K562 (cell line): ENCODE results near the gene CUX1. TPM values are rescaled to one million over a fixed set of nuclear protein-coding genes. Genes with fewer than 3 reads are reported as not detected.

ENCODE experiments used
- ATAC-seq: fragments of 200-7000 bp; cut with Tn5 transposase; 3 replicates; pipeline ENCODE4 v1.9.1; 2020; ENCODE audit warnings: moderate library complexity
- BruUV-seq: library from RNA; stranded (reverse); fragments of 400-500 nt; replicated peaks from 2 replicates; lab custom pipeline; 2021; lab: Mats Ljungman, UMichigan
- CTCF ChIA-PET: fragments of 300-600 bp; formaldehyde crosslinking; extraction: SDS; loops from one replicate; lab custom pipeline; 2021; ENCODE audit warnings: low intra/inter-chr PET ratio; lab: Yijun Ruan, JAX
- POLR2A ChIA-PET: fragments of 300-600, 350-650 bp; sonication (Branson Sonifier 250); formaldehyde crosslinking; extraction: SDS; loops from one replicate; lab custom pipeline; 2021; ENCODE audit warnings: antibody characterized with exemption, inconsistent platforms; lab: Yijun Ruan, JAX
- DNase-seq, 4 experiments: peaks; one replicate each; pipeline versions ENCODE4 v3.0.0 to v3.0.0-alpha.2; 2011 to 2018; ENCODE audit warnings: low spot score in 3 of 4, mixed read lengths in 3 of 4; ENCODE audit errors: extremely low read depth in 1 of 4
- FAIRE-seq: peaks from 2 replicates; lab custom pipeline; 2011; peaks lifted over from hg19 to GRCh38; lab: Jason Lieb, UNC
- H2AFZ ChIP-seq: 2 replicates; pipeline ENCODE4 v1.6.0; 2011; ENCODE audit warnings: low read depth, low read length, control low read depth, inconsistent platforms
- H3K27ac ChIP-seq: fragments of 200-600 bp; 3 replicates; pipeline ENCODE4 v1.8.0; 2011; ENCODE audit warnings: low read depth, mild to moderate bottlenecking, control low read depth, inconsistent platforms, low read length, moderate library complexity, mixed read lengths; ENCODE audit errors: extremely low read depth
- H3K27me3 ChIP-seq, 2 experiments: fragments of 300-600 bp in 1 of 2; 2 replicates in 1 of 2; 3 replicates in 1 of 2; pipeline versions ENCODE4 v1.6.0 to v1.8.0; 2011; ENCODE audit warnings: inconsistent platforms in 2 of 2, low read length in 2 of 2, mild to moderate bottlenecking in 1 of 2, mixed read lengths in 1 of 2, moderate library complexity in 1 of 2; ENCODE audit not compliant: control insufficient read depth in 2 of 2, insufficient read depth in 2 of 2
- H3K36me3 ChIP-seq: fragments of 300-600 bp; 3 replicates; pipeline ENCODE4 v1.8.0; 2011; ENCODE audit warnings: mild to moderate bottlenecking, low read length, inconsistent platforms; ENCODE audit not compliant: control insufficient read depth, insufficient read depth
- H3K4me1 ChIP-seq, 2 experiments: fragments of 200-600 bp in 1 of 2; replicated peaks in 1 of 2; 2 replicates in 1 of 2; 3 replicates in 1 of 2; pipeline versions ENCODE4 v1.5.1 to v1.8.0; 2011; ENCODE audit warnings: inconsistent platforms in 2 of 2, low read length in 2 of 2, mild to moderate bottlenecking in 1 of 2, mixed read lengths in 1 of 2, moderate library complexity in 1 of 2; ENCODE audit not compliant: control insufficient read depth in 2 of 2, insufficient read depth in 2 of 2
- H3K4me2 ChIP-seq: 2 replicates; pipeline ENCODE4 v1.6.1; 2011; ENCODE audit warnings: low read length, control low read depth, inconsistent platforms, mixed read lengths; ENCODE audit not compliant: insufficient read depth
- H3K4me3 ChIP-seq: fragments of 200-600 bp; sonication (generic), shearing (Covaris generic); 2 replicates; pipeline ENCODE4 v1.5.1; 2016; ENCODE audit warnings: control low read depth, inconsistent platforms
- H3K79me2 ChIP-seq: fragments of 200-600 bp; 3 replicates; pipeline ENCODE4 v1.8.0; 2011; ENCODE audit warnings: low read length, inconsistent platforms; ENCODE audit not compliant: control insufficient read depth, insufficient read depth
- H3K9ac ChIP-seq, 2 experiments: 2 replicates each; pipeline versions ENCODE4 v1.6.0 to v1.6.1; 2011; ENCODE audit warnings: low read depth in 2 of 2, low read length in 2 of 2, control low read depth in 1 of 2, inconsistent platforms in 1 of 2, mild to moderate bottlenecking in 1 of 2, mixed read lengths in 1 of 2; ENCODE audit not compliant: insufficient read depth in 1 of 2
- H3K9me1 ChIP-seq: one replicate; pipeline ENCODE4 v1.6.0; 2011; ENCODE audit warnings: inconsistent platforms, mild to moderate bottlenecking, low read length, moderate library complexity; ENCODE audit not compliant: control insufficient read depth, insufficient read depth
- H3K9me3 ChIP-seq: replicated peaks from 2 replicates; pipeline ENCODE4 v1.5.1; 2011; ENCODE audit warnings: low read depth, low read length, inconsistent platforms; ENCODE audit not compliant: control insufficient read depth, insufficient read depth
- H4K20me1 ChIP-seq: replicated peaks from 2 replicates; pipeline ENCODE4 v1.6.1; 2011; ENCODE audit warnings: low read length, inconsistent platforms, mixed read lengths; ENCODE audit not compliant: control insufficient read depth, insufficient read depth
- CHCHD3 ChIP-seq: fragments of 250-450 bp; sonication (Bioruptor Pico); IDR thresholded peaks from 2 replicates; pipeline ENCODE4 v2.1.2; 2022; ENCODE audit warnings: mild to moderate bottlenecking
- COPS2 ChIP-seq: fragments of 450-650 bp; conservative IDR thresholded peaks from 2 replicates; pipeline ENCODE4 v1.6.1; 2016; ENCODE audit warnings: mild to moderate bottlenecking, moderate library complexity
- CREM ChIP-seq: IDR thresholded peaks from 2 replicates; pipeline ENCODE4 v1.6.1; 2014; ENCODE audit warnings: antibody characterized with exemption, low read depth
- ETV6 ChIP-seq, 3 experiments: fragments of 150-350 bp in 1 of 3; sonication (generic) in 1 of 3; formaldehyde crosslinking in 1 of 3; IDR thresholded peaks; 2 replicates each; pipeline versions ENCODE4 v1.6.1 to v1.8.0; 2014 to 2022; ENCODE audit warnings: borderline replicate concordance in 2 of 3, low read depth in 2 of 3, antibody characterized with exemption in 1 of 3, low read length in 1 of 3, mild to moderate bottlenecking in 1 of 3, missing genetic modification reagents in 1 of 3
- MTA1 ChIP-seq: fragments of 450-650 bp; IDR thresholded peaks from 2 replicates; pipeline ENCODE4 v1.6.1; 2017; ENCODE audit warnings: borderline replicate concordance
- PBX2 ChIP-seq, 2 experiments: IDR thresholded peaks in 1 of 2; conservative IDR thresholded peaks in 1 of 2; 2 replicates each; pipeline ENCODE4 v1.6.1; 2016; ENCODE audit warnings: low read depth in 2 of 2, mild to moderate bottlenecking in 1 of 2, missing compliant biosample characterization in 1 of 2, missing genetic modification characterization in 1 of 2, moderate library complexity in 1 of 2
- SAFB ChIP-seq: fragments of 200-400 bp; formaldehyde crosslinking; IDR thresholded peaks from 2 replicates; pipeline ENCODE4 v1.6.1; 2017; ENCODE audit warnings: low read depth, low read length, borderline replicate concordance
- SIRT6 ChIP-seq: IDR thresholded peaks from one replicate; pipeline ENCODE4 v1.6.1; 2012; ENCODE audit warnings: low read depth, mild to moderate bottlenecking, control low read depth, inconsistent platforms, low read length, moderate library complexity
- THRA ChIP-seq: fragments of 450-650 bp; IDR thresholded peaks from 2 replicates; pipeline ENCODE4 v1.6.1; 2017; ENCODE audit warnings: mild to moderate bottlenecking, moderate library complexity
- ZBED1 ChIP-seq: IDR thresholded peaks from 2 replicates; pipeline ENCODE4 v1.6.1; 2014
- ZNF124 ChIP-seq: sonication (generic); formaldehyde crosslinking; IDR thresholded peaks from 2 replicates; pipeline ENCODE4 v1.8.1; 2022; ENCODE audit warnings: missing genetic modification reagents
- ZNF184 ChIP-seq: sonication (generic); formaldehyde crosslinking; IDR thresholded peaks from 2 replicates; pipeline ENCODE4 v1.5.0; 2020; ENCODE audit warnings: missing genetic modification reagents
- ZNF76 ChIP-seq: fragments of 250-450 bp; sonication (Bioruptor Pico); IDR thresholded peaks from 2 replicates; pipeline ENCODE4 v1.4.0; 2020; ENCODE audit warnings: mild to moderate bottlenecking, moderate library complexity, borderline replicate concordance
- WGBS: fragments of 100-300 bp; shearing (Covaris generic); methylation state at CpG from one replicate; pipeline ENCODE4 v1.1.6; 2016; ENCODE audit warnings: low coverage, mixed read lengths; ENCODE audit not compliant: insufficient coverage; ENCODE audit errors: missing lambda C conversion rate; 5-methylcytosine and 5-hydroxymethylcytosine counted together
- in situ Hi-C: fragments of 300-500 bp; cut with MboI; formaldehyde crosslinking; loops from 4 replicates; pipeline ENCODE4 v1.15.0; 2018; ENCODE audit warnings: inconsistent platforms, mixed read lengths
- intact Hi-C: fragments of 100-400 bp; cut with micrococcal nuclease; formaldehyde crosslinking; loops from 2 replicates; pipeline ENCODE4 v1.14.2; 2022
- polyA plus RNA-seq, 8 experiments: library from polyadenylated mRNA; depleted of rRNA in 4 of 8; stranded (reverse) in 5 of 8; unstranded in 3 of 8; fragments of >200 nt; fragmentation: Nextera tagmentation in 2 of 8; fragmentation: Illumina TruSeq in 1 of 8; extraction: Ambion mirVana in 2 of 8; extraction: Trizol in 1 of 8; gene quantifications; 2 replicates each; pipeline versions ENCODE4 v1.2.1 to v1.2.3, GENCODE V29; 2011 to 2014; ENCODE audit warnings: inconsistent platforms in 1 of 8, missing spikeins in 1 of 8
- total RNA-seq, 7 experiments: library from RNA; depleted of rRNA in 6 of 7; stranded (reverse); fragments of >200 nt in 6 of 7; fragmentation: Illumina TruSeq in 2 of 7; extraction: Trizol in 2 of 7; gene quantifications; 2 replicates each; pipeline versions ENCODE4 v1.2.1 to v1.2.3, GENCODE V29; 2011 to 2021; ENCODE audit warnings: low replicate concordance in 1 of 7

Gene CUX1
- total and polyA plus RNA-seq, 9 of the 15 experiments (the other 6 are each of a cell fraction or from before 2014, with no cell fraction given), result 3.6 to 55.3 (median 25.2) TPM

GRCh38 chr7:101885597-101885955, 68.2 kb downstream of the CUX1 start:
- H3K79me2 ChIP-seq, result peaks cover 94% of the 10 kb centered on the region
- H3K36me3 ChIP-seq, result peaks cover 2% of the 10 kb centered on the region; the same call in 1 of the 3 replicates
- no peak for ATAC-seq
- no peak for DNase-seq
- no peaks in the 10 kb centered on the region for H3K9me1 ChIP-seq
- 0 out of 4 replicates have a peak overlapping the region, but pooled peaks of 1 of the 2 experiments have one; percentile 61 for H3K9ac ChIP-seq
- TF ChIP-seq ZNF184 (CRISPR knock-in tag), result no peak
- TF ChIP-seq MTA1, result no peak
- no peak for TF ChIP-seq CREM
- TF ChIP-seq CHCHD3 (CRISPR knock-in tag), result no peak
- TF ChIP-seq ZNF76 (CRISPR knock-in tag), result no peak
- TF ChIP-seq ZNF124 (CRISPR knock-in tag), result no peak
- no peak for TF ChIP-seq PBX2 (CRISPR knock-in tag; IDR thresholded peaks at IDR 0.05; ENCODE audit: low read depth)
- no peak for TF ChIP-seq PBX2 (tag; conservative IDR thresholded peaks at IDR 0.05; ENCODE audit: low read depth)
- TF ChIP-seq ZBED1, result no peak
- TF ChIP-seq ETV6 (IDR thresholded peaks at IDR 0.05; ENCODE audit: borderline replicate concordance in 1 of 2, low read depth in 2 of 2, low read length in 1 of 2), result no peak
- TF ChIP-seq ETV6 (CRISPR knock-in tag; IDR thresholded peaks at IDR 0.05; ENCODE audit: borderline replicate concordance), result no peak
- no peak for TF ChIP-seq COPS2
- no peak for TF ChIP-seq SAFB
- TF ChIP-seq THRA, result no peak
- no peak for TF ChIP-seq SIRT6
- intact Hi-C loops (no loop called here), in situ Hi-C loops (no loop called here)
- POLR2A ChIA-PET, result interaction anchor here (0.6 to 1.2 kb wide), 4 partner anchors 10 to 29 kb away, joined by 3 to 7 read pairs (median 3); no protein-coding TSS in a partner anchor
- 77% methylated on average over 12 of the region's 12 CpGs for WGBS
- H4K20me1 ChIP-seq, result peaks cover 24% of the 10 kb centered on the region
- H2AFZ ChIP-seq, result no peak overlapping the region
- FAIRE-seq, result no peak
- H3K9me3 ChIP-seq, result no peaks in the 10 kb centered on the region
- H3K4me2 ChIP-seq, result no peak overlapping the region
- CTCF ChIA-PET, result no interaction called here
- no peak overlapping the region for H3K27ac ChIP-seq
- no TSS peak for BruUV-seq
- peaks cover 26% of the 10 kb centered on the region in 2 experiments for H3K4me1 ChIP-seq
- H3K4me3 ChIP-seq, result no peak overlapping the region
- no peaks in the 10 kb centered on the region for H3K27me3 ChIP-seq
